HG03469 (cell line): ENCODE data around the gene STK11.
A peak's percentile ranks its signal among the peaks of the same experiment; 100 is the strongest.

Experiments
- ATAC-seq: cut with Tn5 transposase; IDR thresholded peaks from one replicate; pipeline ENCODE4 v1.9.1; 2021; ENCODE audit warnings: mild to moderate bottlenecking, moderate library complexity, moderate number of reproducible peaks; ENCODE audit not compliant: unreplicated experiment

Gene STK11

DNA sequence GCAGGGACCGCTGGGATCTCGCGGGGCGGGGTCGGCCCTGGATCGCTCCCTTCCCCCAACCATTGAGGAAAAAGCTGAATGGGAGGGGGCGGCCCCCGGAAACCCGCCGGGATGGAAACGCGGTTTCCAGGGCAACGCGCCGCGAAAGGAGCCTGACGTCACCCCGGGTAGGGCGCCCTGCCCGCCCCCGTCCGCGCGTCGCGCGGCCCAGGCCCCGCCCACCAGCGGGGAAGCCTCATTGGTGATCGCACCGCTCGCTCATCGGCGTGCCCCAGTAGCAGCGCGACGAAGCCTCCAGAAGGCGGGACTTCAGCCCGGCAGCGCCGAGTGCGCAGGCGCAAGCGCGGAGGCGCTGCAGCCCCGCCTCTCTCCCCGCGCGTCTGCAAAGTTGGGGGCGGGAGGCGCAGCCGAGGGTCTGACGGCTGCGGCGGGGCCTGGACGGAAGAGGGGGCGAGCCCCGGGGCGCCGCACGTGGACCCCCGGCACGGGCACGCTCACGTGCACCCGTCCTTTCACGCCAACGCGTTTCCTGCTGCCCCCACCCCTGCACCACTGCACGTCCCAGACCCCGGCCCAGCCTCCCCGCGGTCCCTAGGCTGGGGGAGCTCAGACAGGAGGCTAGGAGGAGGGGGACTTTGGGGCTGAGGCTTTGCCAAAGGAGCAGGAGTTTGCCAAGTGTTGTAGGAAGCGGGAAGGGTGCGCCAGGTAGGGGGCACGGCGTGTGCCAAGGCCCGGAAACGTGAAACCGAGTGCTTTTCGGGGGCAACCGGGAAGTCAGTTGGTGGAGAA lies 55.4 kb downstream of the STK11 start:
- ATAC-seq: peak; percentile 34

DNA sequence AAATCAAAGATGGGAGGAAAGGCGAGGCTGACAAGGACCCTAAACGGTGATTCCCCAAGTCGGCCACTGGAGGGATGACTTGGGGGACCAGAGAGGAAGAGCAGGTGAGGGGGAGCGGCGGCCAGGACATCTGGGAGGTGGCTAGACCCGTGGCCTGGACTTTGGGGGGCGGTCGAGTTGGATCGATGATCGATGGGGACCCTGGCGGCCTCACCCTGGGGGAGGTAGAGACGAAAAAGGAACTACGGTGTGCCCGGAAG lies 55.9 kb downstream of the STK11 start:
- no peak for ATAC-seq

DNA sequence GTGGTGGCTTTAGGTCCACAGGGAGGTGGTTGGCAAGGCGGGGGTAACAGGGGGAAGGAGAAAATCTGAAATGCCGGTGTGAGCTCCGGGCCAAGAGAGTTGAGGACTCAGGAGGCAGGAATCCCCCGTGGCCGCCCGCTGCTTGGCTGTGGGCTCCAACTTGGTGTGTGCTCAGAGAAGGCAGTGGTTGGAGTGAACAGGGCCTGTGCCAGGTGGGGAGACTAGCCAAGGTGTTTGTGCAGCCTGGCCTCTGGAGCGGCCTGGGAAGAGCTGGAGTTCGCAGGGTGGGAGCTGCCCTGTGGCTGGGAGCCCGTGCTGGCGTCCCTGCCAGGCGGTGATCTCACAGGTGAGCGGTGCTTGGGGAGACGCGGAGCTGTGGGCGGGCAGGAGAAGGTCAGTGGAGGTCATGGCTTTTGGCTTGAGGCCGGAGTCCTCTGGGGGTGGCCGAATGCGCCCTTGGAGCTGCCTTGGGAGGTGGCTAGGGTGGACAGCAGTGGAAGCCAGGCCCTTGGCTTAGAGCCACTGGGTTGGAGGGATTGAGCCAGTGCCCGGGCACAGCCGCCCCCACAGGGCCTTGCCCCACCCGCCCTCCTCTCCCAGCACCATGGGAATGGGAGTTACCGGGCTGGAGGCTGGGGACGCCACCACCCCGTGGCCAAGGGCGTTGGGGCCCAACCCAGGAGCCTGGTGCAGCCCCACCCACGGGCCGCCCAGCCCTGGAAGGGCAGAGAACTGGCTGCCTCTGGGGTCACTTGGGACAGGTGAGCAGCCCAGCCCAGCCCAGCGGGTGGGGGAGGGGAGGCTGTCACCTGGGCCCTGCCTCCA lies 56.4 kb downstream of the STK11 start:
- ATAC-seq: no peak

DNA sequence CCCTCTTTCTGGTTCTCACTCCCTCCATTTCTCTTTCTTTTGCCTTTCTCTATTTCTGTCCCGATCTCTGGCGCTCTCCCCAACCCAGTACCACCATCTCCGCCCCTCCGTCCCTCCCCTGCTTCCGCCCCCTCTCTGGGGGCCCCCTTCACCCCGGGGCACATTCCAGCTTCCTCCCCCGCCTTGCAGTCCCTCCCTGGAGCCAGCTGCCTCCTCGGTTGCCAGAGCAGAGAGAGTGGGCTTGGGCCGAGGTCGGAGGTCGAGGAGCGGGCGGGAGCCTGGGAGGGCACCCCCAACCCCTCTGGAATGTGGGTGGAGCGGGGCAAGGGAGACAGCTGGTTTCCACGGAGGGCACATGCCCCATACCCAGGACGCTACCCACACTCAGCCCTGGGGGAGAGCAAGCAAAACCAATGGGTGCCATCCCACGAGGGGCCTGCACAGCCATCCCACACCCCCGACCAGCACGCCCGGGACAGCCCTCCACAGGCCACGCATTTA lies 57.1 kb downstream of the STK11 start:
- no peak for ATAC-seq

DNA sequence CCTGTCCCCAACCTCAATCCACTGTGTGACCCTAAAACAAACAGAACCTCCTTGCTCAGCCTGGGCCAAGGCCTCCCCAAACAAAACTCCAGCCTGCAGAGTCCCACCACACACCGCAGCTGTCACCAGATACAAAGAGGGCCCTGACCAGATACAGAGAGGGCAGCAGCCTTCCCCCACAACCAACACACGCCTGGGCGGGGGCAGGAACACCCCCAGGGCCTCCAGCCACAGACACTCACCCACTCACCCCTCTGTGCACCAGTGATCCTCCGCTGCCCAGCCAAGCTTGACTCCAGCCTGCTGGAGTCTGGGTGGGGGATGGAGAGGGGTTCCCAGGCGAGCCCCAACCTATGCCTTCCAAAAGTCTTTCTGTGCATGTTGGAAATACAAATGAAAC lies 57.6 kb downstream of the STK11 start:
- ATAC-seq: no peak

DNA sequence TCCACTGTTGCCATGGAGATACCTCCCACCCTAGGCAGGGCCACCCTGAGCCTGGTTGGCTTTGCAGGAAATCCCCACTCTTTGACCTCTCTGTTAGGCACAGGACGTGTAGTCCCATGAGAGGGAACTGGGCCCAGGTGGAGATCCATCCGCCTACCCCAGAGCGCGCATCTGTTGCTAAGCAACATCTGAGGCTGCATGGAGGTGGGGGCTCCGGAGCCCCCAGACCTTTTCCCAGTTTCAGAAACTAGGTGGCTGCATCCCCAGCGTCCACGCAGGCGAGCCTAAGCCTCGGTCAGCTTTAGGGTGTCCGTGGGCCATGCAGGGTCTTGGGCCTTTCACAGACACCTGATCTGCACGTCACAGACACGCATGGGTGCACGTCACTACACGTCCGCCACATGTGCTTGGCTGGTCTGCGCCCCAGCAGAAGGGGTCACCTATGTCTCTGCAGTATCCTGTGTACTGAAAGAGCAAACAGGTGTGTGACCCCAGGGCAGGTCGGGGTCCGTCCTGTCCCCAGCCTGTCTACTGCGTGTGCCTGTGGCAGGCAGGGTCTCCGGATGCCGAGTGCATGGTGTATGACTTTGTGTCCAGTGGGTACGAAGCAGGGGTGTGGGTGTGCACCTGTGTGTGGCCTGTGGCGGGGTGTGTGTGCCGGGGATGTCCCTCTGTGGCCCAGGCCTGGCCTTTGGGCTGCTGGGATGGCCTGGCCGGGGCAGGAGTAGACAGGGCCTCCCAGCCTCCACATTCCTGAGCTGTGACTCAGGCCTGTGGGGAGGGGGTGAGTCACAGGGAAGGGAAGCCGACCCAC lies 59.4 kb downstream of the STK11 start:
- ATAC-seq: no peak

DNA sequence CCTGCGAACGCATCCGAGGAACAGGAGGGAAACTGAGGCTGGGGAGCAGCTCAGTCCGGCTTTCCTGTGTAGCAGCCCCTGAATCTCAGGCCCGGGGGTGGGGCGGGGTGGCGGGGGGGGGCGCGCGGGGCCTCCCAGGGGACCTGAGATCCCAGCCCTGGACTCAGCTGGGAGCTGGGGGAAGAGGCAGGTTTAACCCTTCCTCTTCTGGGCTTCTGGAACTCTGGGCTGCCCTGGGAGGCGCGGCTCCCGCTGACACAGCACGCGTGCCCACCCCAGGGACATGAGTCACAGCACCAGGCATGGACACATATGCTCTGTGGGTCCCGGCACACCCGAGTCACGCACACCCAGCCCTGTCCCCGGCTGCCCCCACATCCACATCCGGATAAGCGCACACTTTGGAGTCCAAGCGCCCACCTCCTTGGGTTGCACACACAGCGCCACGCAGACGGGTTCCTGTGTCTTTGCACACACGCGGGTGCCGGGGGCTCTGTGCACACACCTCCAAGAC lies 60.1 kb downstream of the STK11 start:
- ATAC-seq: no peak

DNA sequence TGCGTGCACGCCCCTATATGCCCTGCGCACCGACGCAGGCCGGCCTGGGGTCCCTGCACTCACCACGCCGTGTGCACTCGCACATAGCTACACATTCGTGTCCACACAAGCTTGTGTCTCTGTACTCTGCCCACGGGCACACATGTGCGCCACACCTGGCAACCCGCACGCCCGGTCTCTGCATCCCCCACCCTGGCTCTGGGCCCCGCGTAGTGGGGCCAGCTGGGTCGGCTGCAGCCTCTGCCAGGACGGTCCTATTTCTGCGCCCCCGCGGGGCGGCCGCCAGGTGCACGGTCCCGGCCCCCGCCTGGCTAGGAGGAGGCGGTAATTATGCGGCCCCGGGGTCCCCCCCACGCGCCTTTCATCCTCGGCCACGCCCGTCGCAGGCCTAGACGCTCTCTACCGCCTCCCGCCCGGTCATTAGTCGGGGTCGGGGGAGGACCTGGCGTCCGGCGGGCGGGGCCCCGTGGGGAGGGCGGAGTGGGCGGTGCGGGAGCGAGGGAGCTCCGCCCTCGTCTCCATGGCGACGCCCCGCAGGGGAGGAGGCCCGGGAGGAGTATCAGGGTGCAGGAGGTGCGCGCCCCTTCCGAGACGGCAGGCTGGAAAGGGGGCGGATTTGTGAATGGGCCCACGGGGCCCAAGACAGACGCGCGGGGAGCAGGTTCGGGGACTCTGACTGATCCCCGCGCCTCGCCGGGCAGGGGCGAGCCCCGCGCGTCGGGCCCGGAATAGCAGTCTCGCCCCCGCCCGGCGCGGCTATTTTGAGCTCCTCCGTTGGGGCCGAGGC lies 60.7 kb downstream of the STK11 start:
- no peak for ATAC-seq

DNA sequence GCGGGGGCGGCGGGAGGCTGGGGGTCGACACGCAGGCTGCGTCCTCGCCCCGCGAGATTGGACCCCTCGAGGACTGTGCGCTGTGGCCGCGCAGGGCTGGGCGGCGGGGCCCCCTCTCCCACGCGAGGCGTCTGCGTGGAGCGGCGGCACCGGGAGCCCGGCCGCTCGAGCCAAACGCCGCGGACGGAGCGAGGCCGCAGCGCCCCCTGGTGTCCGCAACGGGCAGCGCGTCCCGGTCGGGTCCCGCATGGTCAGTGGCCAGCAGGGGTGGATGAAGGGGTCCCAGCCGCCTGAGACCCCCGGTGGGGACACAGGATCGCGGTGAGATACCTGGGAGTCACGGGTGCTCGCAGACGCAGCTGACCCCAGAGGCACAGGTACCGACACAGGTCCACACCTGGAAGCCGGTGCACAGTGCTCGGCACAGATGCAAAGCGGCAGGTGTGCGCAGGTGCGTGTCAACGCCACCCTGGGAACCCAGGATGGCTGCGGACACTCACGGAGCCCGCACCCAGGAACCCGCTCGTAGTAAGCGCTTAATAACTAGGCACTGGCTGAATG lies 61.4 kb downstream of the STK11 start:
- no peak for ATAC-seq

DNA sequence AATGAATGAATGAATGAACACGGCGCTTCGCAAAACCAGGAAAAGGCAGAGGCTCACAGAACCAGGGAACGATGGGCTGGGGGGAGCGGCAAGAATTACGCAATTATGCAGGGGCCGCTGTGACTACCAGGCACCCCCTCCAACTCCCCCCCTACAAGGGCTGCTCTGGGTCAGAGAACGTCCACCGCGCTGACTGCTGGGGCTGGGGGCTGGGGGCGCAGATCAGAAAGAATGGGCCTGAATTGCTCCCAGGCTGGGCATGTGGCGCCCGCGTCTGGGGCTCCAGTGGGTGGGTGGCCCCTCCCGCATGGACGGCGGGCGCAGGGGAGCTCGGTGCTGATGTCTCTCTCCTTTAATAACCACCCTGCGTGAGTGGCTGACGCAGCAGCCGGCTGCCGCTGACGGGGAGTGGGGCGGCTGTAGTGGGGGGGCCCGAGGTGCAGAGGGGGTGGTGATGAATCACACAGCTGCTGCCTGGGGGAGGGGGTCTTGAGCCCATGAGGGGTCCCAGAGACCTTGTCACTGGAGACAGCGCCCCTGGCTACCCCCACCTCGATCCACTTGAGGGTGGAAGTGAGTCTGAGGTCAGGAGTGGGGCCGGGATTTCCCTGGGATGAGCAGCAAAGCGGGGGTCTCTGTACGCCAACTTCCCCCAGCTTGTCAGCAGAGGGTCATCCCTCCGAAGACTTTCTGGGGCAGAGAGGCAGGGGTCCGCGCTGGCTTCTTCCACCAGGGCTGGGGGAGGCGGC lies 62.1 kb downstream of the STK11 start:
- no peak for ATAC-seq

DNA sequence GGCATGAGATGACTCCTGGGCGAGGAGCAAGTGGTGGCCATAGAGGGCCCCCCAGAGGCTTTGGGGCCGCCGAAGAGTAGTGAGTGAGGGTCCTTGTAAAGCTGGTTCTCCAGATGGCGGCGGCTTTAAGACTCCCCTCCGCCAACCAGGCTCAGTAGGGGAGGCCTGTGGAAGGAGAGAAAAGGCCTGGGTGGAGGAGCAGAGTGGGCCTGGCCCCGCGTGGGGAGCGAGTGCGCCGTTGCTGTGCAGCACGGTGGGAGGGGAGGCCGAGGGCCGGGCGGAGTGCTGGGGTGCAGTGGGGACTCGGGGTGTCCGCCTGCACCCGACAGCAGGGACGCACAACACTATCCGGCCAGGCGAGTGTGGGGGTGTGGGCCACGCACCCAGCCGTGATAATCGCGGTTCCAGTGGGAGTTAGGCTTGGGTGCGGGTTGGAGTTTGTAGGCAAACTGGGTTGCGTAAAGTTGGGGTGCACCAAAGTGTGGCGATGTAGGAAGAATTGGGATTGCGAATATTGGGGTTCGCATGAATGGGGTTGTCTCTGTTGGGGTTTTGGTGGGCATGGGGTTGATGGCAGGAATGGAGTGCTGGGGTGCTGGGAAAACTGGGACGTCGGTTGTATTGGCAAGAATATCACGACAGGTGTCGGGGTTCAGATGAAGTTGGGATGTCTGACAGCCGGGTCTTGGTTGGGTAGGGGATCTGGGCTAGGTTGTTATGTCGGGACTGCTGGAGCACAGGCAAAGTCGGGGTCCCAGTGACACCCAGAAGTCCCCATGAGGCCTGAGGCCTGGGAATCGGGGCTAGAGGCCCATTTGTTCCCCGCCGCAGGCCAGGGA lies 62.9 kb downstream of the STK11 start:
- ATAC-seq: no peak

DNA sequence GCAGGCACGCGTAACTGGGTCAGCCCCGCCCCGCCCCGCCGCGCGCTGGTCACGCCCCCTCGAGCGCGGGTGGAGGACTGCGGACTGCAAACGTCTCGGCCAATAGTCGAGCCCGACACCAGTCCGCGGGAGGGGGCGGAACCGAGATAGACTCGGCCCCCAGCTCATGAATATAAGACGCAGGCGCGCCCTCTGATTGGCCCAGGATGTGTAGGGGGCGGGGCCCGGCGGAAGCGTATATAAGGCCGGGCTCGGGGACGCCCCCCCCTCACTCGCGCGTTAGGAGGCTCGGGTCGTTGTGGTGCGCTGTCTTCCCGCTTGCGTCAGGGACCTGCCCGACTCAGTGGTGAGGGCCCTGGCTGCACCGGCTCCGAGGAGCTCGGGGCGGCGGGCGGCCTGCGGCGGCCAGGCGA lies 63.5 kb downstream of the STK11 start, which contains the start of gene CIRBP:
Gene CIRBP, plus strand, starts transcription at position 268 of the 413 bp plus-strand sequence. CDS start 1,602 bp downstream, outside the sequence.
- peak; percentile 28 for ATAC-seq

DNA sequence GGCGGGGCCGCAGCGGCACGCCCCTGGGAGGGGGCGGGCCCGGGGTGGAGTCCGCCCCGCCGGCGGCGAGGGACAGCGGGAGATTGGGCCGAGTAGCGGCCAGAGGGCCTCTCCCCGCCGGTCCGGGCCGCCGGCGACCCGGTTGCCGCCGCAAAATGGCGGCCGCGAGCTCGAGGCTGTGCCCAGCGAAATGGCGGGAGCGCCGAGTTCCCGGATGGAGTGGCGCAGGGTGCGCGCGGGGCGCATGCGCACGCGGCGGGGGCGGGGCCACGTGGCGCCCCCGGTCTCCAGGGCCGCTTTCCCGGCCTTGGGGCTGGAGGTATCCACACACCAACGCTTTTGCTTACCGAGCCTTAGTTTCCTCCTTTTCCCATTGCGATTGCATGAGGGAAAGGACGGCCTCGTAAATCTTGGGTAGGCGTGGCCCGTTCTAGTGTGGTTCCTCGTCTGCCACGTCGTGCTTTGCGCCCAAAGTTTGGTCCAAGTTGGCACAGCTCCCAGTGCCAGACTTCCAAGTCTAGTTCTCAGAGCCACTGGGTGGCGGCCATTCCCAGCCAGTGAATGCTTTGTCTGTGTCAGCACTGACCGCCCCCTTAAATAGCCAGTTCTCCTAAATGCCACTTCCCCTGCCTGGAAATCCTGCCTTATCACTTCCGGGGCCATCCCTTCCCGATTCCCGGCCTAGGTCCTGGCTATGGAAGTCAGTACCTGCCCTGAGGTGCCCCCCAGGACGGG lies 64.1 kb downstream of the STK11 start:
- peak; percentile 9 for ATAC-seq

DNA sequence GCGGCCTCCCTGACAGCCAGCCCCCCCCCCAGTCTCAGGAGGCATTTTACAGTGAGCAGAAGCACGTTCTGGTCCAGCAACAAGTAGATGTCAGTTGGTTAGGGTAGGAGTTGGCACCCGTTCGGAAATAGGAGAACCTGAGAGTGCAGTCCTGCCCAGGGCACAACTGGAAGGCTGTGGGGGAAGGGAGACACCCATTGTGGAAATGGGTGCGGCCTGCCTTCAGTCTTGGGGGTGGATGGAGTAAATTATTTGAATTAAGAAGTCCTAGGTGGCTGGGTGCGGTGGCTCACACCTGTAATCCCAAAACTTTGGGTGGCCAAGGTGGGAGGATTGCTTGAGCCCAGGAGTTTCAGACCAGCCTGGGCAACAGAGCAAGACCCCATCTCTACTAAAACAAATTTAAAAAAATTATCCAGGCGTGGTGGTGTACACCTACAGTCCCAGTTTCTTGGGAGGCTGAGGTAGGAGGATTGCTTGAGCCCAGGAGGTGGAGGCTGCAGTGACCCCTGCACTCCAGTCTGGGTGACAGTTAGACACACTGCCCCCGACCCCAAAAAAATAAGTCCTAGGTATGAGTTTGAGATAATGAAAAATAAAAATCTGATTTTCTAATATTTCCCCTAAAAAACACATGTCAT lies 64.8 kb downstream of the STK11 start:
- no peak for ATAC-seq

DNA sequence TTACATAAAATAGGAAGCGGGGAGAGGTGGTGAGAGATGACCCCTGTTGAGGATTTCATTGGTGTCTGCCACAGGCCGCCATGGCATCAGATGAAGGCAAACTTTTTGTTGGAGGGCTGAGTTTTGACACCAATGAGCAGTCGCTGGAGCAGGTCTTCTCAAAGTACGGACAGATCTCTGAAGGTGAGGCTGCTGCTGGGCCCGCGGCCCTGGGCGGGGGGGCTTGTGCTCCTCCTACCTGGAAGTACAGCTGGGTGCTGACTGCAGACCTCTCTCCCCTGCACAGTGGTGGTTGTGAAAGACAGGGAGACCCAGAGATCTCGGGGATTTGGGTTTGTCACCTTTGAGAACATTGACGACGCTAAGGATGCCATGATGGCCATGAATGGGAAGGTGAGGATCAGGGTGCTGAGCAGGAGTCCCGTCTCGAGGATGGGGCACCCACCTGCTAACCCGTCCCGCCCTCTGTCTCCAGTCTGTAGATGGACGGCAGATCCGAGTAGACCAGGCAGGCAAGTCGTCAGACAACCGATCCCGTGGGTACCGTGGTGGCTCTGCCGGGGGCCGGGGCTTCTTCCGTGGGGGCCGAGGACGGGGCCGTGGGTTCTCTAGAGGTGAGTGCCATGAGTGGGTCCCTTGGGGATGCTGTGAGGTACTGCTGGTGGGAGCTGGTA lies 65.4 kb downstream of the STK11 start:
- ATAC-seq: no peak

DNA sequence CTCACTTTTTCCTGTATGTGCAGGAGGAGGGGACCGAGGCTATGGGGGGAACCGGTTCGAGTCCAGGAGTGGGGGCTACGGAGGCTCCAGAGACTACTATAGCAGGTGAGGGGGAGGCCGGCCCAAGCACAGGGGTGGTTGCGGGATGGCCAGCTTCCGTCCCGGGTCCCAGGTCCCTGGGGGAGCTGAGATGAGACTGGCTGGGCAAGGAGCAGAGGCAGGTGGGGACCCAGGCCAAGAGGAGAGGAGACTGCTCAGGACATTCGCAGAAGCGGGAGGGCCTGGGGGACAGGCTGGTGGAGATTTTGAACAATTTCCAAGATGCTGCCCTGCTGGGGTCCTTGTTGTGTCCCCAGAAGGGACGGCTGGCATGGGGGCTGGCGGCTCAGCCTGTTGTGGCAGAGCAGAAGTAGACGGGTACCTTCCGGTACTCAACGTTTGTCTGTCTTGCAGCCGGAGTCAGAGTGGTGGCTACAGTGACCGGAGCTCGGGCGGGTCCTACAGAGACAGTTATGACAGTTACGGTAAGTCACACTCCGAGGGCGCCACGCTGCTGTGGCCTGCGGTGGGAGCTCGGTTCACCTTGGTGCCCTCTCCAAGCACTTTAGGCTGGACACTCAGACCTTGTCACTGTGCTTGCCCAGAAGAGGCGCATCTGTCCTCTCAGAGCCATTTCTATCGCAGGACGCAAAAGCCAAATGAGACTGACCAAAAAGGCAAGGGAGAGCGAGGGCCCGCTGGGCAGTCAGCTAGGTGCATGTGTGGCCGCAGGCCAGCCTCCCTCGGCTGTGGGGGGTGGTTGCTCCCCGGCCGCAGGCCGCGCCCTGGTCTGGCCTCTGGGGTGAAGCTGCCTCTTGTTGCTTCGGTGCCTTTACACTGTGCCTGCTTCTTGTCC lies 66.2 kb downstream of the STK11 start:
- no peak for ATAC-seq
